Liver (tissue), 3 donors: ENCODE measurements around the gene HOXD11.

Experiments
- NR2F2 ChIP-seq: IDR thresholded peaks from 2 replicates; pipeline ENCODE4 v1.6.1; 2016; ENCODE audit warnings: antibody characterized with exemption
- RAD21 ChIP-seq, 2 donors: IDR thresholded peaks; 2 replicates each; pipeline ENCODE4 v1.6.1; 2016; ENCODE audit warnings: antibody characterized with exemption in 2 of 2, mild to moderate bottlenecking in 2 of 2
- TAF1 ChIP-seq: conservative IDR thresholded peaks from 2 replicates; pipeline ENCODE4 v1.6.1; 2016; ENCODE audit warnings: antibody characterized with exemption, mild to moderate bottlenecking
- TF ChIP-seq, protein P1 (sequence below): fragments of 150-350 bp; IDR thresholded peaks from 2 replicates; pipeline ENCODE4 v1.5.1; 2017; ENCODE audit warnings: improper control_type of control experiment, low read depth, low read length; ENCODE audit not compliant: missing input control
- donor health status: healthy.
- donor health status: healthy.

DNA sequence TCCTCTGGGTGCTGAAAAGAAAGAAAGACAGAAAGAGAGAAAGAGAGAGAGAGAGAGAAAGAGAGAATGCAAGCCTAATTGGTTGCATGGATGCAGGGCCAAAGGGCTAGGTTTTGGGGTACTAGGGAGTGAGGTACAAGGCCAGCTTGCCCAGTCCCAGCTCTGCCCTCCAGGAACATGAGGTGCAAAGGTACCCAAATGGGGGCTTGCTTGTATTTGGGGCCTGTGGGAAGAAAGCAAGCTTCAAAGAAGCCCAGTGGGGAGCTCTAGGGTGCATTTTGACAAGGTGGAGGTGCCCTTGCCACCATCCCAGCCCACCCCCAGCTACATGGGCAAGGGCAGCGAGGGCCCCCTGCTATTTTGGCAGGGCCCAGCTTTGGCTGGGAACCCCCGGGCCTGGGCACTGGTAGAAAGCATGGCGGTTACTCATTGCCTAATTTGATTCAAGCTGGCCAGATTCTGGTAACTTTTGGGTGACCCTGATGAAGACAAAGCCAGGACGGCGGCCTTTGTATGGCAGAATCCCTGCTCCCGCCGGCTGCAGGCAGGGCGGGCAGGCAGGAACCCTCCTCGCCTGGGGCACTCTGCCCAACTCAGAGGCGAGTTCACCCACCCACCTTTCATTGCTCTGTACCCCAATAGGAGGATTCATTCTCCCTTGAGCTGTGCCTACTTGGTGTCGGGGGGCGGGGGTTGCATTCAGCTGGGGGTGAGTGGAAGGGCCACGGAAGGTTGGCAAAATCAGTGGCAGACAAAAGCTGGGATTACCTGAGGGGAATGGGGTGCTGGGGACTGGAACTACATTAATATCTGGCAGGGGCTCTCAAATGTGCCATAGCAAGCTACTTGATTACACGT is 43.7 kb downstream of the HOXD11 start:
- no peak for TF ChIP-seq RAD21 (IDR thresholded peaks at IDR 0.05)
- TF ChIP-seq, protein P1, sequence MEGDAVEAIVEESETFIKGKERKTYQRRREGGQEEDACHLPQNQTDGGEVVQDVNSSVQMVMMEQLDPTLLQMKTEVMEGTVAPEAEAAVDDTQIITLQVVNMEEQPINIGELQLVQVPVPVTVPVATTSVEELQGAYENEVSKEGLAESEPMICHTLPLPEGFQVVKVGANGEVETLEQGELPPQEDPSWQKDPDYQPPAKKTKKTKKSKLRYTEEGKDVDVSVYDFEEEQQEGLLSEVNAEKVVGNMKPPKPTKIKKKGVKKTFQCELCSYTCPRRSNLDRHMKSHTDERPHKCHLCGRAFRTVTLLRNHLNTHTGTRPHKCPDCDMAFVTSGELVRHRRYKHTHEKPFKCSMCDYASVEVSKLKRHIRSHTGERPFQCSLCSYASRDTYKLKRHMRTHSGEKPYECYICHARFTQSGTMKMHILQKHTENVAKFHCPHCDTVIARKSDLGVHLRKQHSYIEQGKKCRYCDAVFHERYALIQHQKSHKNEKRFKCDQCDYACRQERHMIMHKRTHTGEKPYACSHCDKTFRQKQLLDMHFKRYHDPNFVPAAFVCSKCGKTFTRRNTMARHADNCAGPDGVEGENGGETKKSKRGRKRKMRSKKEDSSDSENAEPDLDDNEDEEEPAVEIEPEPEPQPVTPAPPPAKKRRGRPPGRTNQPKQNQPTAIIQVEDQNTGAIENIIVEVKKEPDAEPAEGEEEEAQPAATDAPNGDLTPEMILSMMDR, result no peak
- no peak for TF ChIP-seq TAF1
- no peak for TF ChIP-seq NR2F2
